ENCODE data around the gene UGCG.
"Not testable (repeated sequence)": the region's sequence is repeated elsewhere in the genome, so short reads cannot be mapped to it uniquely, and the experiment has no call there.

The UGCG gene

GRCh38 chr9:111870774-111871498, 25.7 kb upstream of the UGCG start:
- H3K4me3 ChIP-seq (ENCODE audit: low read depth, low read length) = no peak overlapping the region
- TF ChIP-seq POLR2A (IDR thresholded peaks at IDR 0.05; ENCODE audit: extremely low read depth, insufficient read length) (no peak), MAX (IDR thresholded peaks at IDR 0.05; ENCODE audit: low read depth, low read length) (no peak), MYC (IDR thresholded peaks at IDR 0.05; ENCODE audit: low read depth, low read length) (no peak), CTCF (IDR thresholded peaks at IDR 0.05; ENCODE audit: low read depth, low read length) (no peak)
- no peak for DNase-seq (ENCODE audit: low read depth)

GRCh38 chr9:111871499-111871855, 25.1 kb upstream of the UGCG start:
- H3K4me3 ChIP-seq (ENCODE audit: low read depth, low read length) = no peak overlapping the region

GRCh38 chr9:111872886-111873285, 23.7 kb upstream of the UGCG start:
- no peak for DNase-seq (ENCODE audit: low read depth)
- TF ChIP-seq POLR2A (IDR thresholded peaks at IDR 0.05; ENCODE audit: extremely low read depth, insufficient read length) (no peak), MYC (IDR thresholded peaks at IDR 0.05; ENCODE audit: low read depth, low read length) (no peak)
- H3K4me3 ChIP-seq (ENCODE audit: low read depth, low read length) = no peak overlapping the region

More at GRCh38 chr9:111871499-111871855, 25.1 kb upstream of the UGCG start:
- TF ChIP-seq MAX (IDR thresholded peaks at IDR 0.05; ENCODE audit: low read depth, low read length) = no peak
- no peak for TF ChIP-seq MYC (IDR thresholded peaks at IDR 0.05; ENCODE audit: low read depth, low read length)
- TF ChIP-seq CTCF (IDR thresholded peaks at IDR 0.05; ENCODE audit: low read depth, low read length) = no peak
- no peak for TF ChIP-seq POLR2A (IDR thresholded peaks at IDR 0.05; ENCODE audit: extremely low read depth, insufficient read length)
- no peak for DNase-seq (ENCODE audit: low read depth)

- H3K4me3 ChIP-seq (ENCODE audit: low read depth, low read length) = no peak overlapping the region
- TF ChIP-seq CTCF (IDR thresholded peaks at IDR 0.05; ENCODE audit: low read depth, low read length) = no peak
- no peak for DNase-seq (ENCODE audit: low read depth)
Observed at GRCh38 chr9:111873901-111874300, 22.7 kb upstream of the UGCG start.

GRCh38 chr9:111874500-111874899, 22.1 kb upstream of the UGCG start:
- DNase-seq (ENCODE audit: low read depth) = no peak
- no peak overlapping the region for H3K4me3 ChIP-seq (ENCODE audit: low read depth, low read length)
- TF ChIP-seq POLR2A (IDR thresholded peaks at IDR 0.05; ENCODE audit: extremely low read depth, insufficient read length) = no peak
- TF ChIP-seq CTCF (IDR thresholded peaks at IDR 0.05; ENCODE audit: low read depth, low read length) = no peak
- TF ChIP-seq MYC (IDR thresholded peaks at IDR 0.05; ENCODE audit: low read depth, low read length) = no peak
- no peak for TF ChIP-seq MAX (IDR thresholded peaks at IDR 0.05; ENCODE audit: low read depth, low read length)

GRCh38 chr9:111875291-111875690, 21.3 kb upstream of the UGCG start:
- not testable (repeated sequence) for H3K4me3 ChIP-seq (ENCODE audit: low read depth, low read length); DNase-seq (ENCODE audit: low read depth)

- H3K4me3 ChIP-seq (ENCODE audit: low read depth, low read length); DNase-seq (ENCODE audit: low read depth): not testable (repeated sequence)
Observed at GRCh38 chr9:111875691-111876090, 20.9 kb upstream of the UGCG start.

GRCh38 chr9:111876179-111876578, 20.4 kb upstream of the UGCG start:
- TF ChIP-seq CTCF (IDR thresholded peaks at IDR 0.05; ENCODE audit: low read depth, low read length) (no peak), MAX (IDR thresholded peaks at IDR 0.05; ENCODE audit: low read depth, low read length) (no peak), POLR2A (IDR thresholded peaks at IDR 0.05; ENCODE audit: extremely low read depth, insufficient read length) (no peak), MYC (IDR thresholded peaks at IDR 0.05; ENCODE audit: low read depth, low read length) (no peak)
- H3K4me3 ChIP-seq (ENCODE audit: low read depth, low read length) = no peak overlapping the region
- DNase-seq (ENCODE audit: low read depth) = no peak

Data from NB4 (cell line).